Measurements from ENCODE around the gene NPFFR1. TPM values are rescaled to one million over a fixed set of nuclear protein-coding genes. Genes with fewer than 3 reads are reported as not detected.

Gene NPFFR1
- total RNA-seq, 1 donor: not detected

DNA sequence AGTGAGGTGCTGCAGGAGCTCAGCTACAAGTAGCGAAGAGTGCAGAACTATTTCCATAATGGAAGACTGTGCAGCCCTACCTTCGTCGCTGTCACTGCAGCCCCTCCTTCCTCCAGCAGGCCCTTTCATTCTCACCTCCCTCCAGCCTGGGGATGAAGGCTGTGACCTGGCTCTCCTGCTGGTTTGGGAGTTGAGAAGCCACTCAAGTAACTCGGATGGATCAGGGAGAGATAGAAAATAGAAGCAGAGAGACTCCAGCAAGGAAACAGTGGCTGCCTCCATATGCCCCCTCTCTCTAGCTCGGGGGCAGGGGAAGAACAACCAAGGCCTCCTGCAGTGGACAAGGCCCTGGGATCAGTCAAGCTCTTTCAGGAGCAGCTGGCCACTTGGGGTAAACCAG lies 37.4 kb upstream of the NPFFR1 start:
- TF ChIP-seq, protein P1, sequence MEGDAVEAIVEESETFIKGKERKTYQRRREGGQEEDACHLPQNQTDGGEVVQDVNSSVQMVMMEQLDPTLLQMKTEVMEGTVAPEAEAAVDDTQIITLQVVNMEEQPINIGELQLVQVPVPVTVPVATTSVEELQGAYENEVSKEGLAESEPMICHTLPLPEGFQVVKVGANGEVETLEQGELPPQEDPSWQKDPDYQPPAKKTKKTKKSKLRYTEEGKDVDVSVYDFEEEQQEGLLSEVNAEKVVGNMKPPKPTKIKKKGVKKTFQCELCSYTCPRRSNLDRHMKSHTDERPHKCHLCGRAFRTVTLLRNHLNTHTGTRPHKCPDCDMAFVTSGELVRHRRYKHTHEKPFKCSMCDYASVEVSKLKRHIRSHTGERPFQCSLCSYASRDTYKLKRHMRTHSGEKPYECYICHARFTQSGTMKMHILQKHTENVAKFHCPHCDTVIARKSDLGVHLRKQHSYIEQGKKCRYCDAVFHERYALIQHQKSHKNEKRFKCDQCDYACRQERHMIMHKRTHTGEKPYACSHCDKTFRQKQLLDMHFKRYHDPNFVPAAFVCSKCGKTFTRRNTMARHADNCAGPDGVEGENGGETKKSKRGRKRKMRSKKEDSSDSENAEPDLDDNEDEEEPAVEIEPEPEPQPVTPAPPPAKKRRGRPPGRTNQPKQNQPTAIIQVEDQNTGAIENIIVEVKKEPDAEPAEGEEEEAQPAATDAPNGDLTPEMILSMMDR (IDR thresholded peaks at IDR 0.05; ENCODE audit: insufficient read depth, low read length): no peak
- no peak overlapping the region for H3K4me3 ChIP-seq (ENCODE audit: low read depth, low read length)
- DNase-seq (ENCODE audit: low read depth): no peak

DNA sequence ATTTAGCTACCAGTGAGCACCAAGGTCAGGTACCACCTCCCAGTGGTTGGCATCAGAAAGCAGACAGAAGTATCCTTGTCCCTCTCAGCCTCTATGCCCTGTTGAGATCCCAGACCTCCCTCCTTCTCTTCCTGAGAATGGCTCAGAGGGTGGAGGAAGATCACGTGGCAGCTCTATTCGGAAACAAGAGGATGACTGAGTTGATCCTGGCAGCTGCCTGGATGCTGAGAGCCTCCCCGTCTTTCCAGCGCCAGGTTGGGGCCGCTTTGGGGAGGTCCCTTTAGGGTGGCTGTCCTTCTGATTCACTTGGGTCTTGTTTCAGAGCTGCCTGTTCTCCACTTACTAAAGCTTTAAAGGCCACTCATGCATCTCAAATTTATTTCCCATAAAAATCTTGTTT lies 36.9 kb upstream of the NPFFR1 start:
- DNase-seq (ENCODE audit: low read depth): peak; percentile 49
- TF ChIP-seq, protein P1 (IDR thresholded peaks at IDR 0.05; ENCODE audit: insufficient read depth, low read length): no peak
- H3K4me3 ChIP-seq (ENCODE audit: low read depth, low read length): no peak overlapping the region

DNA sequence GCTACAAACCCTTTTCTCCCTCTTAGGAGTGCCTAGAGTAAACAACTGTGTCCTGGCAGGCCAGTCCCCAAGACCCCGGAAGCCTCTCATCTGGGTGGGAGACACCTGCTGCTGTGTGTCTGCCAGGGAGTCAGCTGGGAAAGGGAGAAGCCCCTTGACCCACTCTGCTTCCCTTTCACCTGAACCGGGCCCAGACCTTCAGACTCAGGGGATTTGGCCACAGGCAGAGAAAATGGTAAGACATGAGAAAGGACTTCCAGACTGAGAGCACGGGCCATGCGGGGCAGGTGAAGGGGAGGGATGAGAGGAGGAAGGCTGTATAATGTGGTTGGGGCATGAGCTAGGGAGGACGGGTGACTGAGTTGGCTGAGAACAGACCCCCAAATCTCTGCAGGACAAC lies 36.0 kb upstream of the NPFFR1 start:
- H3K4me3 ChIP-seq (ENCODE audit: low read depth, low read length): no peak overlapping the region
- DNase-seq (ENCODE audit: low read depth): no peak
- TF ChIP-seq, protein P1 (IDR thresholded peaks at IDR 0.05; ENCODE audit: insufficient read depth, low read length): no peak

DNA sequence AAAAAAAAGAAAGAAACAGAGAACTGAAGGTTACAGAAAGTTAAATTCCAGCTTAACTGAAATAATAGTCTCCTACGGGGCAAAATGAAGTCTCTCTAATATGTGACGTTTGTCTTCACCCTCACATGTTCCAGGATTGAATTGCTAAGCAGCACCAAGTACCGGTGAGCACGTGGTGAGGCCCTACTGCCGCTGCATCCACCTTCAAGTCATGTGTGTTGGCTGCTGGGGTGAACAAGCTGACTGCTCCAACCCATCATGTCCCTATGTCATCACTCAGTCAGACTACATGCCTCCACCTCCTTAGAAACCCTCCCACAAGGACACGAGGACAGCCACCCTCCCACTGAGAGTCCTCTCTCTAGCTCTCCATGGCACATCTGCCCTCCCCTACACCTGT lies 35.4 kb upstream of the NPFFR1 start:
- no peak overlapping the region for H3K4me3 ChIP-seq (ENCODE audit: low read depth, low read length)
- TF ChIP-seq, protein P1 (IDR thresholded peaks at IDR 0.05; ENCODE audit: insufficient read depth, low read length): no peak
- DNase-seq (ENCODE audit: low read depth): no peak

DNA sequence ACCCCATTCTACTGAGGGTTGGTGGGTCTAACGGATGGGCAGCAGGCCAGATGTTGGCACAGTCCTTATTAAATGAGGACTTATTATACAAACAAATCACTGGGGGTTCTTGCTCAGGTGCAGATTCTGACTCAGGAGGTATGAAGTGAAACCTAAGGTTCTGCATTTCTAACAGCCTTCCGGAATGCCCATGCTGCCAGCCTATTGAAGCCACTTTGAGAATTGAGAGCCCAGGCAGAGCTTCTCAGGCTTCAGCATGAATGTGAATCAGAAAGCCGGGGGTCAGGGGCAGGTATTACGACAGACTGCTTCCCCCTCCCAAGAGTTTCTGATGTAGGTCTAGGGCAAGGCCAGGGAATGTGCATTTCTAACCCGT lies 34.1 kb upstream of the NPFFR1 start:
- TF ChIP-seq, protein P1 (IDR thresholded peaks at IDR 0.05; ENCODE audit: insufficient read depth, low read length): no peak

DNA sequence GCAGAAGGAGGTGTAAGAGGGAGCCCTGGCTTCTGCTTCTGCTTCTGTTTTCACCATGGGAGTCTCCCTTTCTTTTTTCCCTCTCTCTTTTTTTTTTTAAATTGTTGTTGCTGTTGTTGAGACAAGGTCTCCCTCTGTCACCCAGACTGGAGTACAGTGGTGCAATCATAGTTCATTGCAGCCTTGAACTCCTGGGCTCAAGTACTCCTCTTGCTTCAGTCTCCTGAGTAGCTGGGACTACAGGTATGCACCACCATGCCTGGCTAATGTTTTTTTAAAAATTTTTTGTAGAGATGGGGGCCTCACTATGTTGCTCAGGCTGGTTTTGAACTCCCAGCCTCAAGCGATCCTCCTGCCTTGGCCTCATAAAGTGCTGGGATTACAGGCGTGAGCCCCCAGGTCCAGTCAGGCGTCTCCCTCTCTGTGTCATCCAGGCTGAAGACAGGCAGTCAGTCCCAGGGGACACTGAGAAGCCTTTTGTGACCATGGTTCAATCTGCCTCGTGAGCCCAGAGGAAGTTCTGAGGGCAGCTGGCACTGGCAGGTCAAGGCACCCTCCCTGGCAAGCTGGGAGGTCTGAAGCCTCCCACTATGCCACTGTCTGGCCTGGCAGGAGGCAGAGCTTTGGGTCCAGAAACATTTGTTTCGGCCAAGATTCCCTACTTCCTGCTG lies 33.6 kb upstream of the NPFFR1 start:
- no peak for DNase-seq (ENCODE audit: low read depth)
- H3K4me3 ChIP-seq (ENCODE audit: low read depth, low read length): no peak overlapping the region
- TF ChIP-seq, protein P1 (IDR thresholded peaks at IDR 0.05; ENCODE audit: insufficient read depth, low read length): no peak

More for the DNA sequence above, 34.1 kb upstream of the NPFFR1 start:
- DNase-seq (ENCODE audit: low read depth): no peak
- no peak overlapping the region for H3K4me3 ChIP-seq (ENCODE audit: low read depth, low read length)

DNA sequence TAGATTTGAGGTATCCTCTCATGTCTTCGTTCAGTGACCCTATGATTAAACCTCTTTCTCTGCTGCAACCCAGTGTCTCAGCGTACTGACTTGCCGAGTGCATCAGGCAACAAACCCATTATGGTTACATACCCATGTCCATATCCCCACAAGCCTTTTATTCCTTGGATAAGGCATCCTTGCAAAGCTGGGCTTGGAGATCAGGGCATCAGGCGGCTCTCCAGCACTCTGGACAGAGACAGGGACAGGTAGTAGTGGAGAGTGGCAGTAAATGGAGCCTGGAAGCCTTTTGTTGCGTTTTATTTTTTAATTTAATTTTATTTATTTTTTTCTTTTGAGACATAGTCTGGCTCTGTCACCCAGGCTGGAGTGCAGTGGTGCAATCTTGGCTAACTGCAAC lies 32.0 kb upstream of the NPFFR1 start:
- H3K4me3 ChIP-seq (ENCODE audit: low read depth, low read length): no peak overlapping the region
- TF ChIP-seq, protein P1 (IDR thresholded peaks at IDR 0.05; ENCODE audit: insufficient read depth, low read length): no peak
- DNase-seq (ENCODE audit: low read depth): no peak
